Measurements from ENCODE around the gene DLGAP1. TPM values are rescaled to one million over a fixed set of nuclear protein-coding genes. Genes with fewer than 3 reads are reported as not detected.
A peak's percentile ranks its signal among the peaks of the same experiment; 100 is the strongest.

DLGAP1 gene
- total and polyA plus RNA-seq, 2 experiments from 2014 or later, result 3.1 to 6.5 TPM

DNA sequence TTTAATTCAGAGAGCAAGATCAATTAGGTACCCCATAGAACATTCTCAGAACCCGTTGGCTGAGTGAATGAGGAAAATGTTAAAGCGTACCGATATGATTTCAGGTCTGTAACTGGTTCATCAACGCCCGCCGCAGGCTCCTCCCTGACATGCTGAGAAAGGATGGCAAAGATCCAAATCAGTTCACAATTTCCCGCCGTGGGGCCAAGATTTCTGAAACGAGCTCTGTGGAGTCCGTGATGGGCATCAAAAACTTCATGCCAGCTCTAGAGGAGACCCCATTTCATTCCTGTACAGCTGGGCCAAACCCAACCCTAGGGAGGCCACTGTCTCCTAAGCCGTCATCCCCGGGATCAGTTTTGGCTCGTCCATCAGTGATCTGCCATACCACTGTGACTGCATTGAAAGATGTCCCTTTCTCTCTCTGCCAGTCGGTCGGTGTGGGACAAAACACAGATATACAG is 997.8 kb downstream of the DLGAP1 start:
- no peaks in the 10 kb centered on the region for H3K9me2 ChIP-seq (replicated peaks; ENCODE audit: insufficient read depth)
- no peak overlapping the region for H3K4me3 ChIP-seq
- peak overlapping the region; percentile 99 for H3K27ac ChIP-seq
- H3K36me3 ChIP-seq (replicated peaks; ENCODE audit: insufficient read depth, low read depth), result peaks cover 5% of the 10 kb centered on the region
- H3K4me2 ChIP-seq, result peak overlapping the region; percentile 85
- H3K4me1 ChIP-seq (ENCODE audit: insufficient read depth), result peaks cover 28% of the 10 kb centered on the region
- H3K27me3 ChIP-seq, result no peaks in the 10 kb centered on the region
- peaks cover 85% of the 10 kb centered on the region for H3K79me2 ChIP-seq
- peaks cover 29% of the 10 kb centered on the region for H4K20me1 ChIP-seq (ENCODE audit: insufficient read depth, poor library complexity, severe bottlenecking)
- TF ChIP-seq, protein P1, sequence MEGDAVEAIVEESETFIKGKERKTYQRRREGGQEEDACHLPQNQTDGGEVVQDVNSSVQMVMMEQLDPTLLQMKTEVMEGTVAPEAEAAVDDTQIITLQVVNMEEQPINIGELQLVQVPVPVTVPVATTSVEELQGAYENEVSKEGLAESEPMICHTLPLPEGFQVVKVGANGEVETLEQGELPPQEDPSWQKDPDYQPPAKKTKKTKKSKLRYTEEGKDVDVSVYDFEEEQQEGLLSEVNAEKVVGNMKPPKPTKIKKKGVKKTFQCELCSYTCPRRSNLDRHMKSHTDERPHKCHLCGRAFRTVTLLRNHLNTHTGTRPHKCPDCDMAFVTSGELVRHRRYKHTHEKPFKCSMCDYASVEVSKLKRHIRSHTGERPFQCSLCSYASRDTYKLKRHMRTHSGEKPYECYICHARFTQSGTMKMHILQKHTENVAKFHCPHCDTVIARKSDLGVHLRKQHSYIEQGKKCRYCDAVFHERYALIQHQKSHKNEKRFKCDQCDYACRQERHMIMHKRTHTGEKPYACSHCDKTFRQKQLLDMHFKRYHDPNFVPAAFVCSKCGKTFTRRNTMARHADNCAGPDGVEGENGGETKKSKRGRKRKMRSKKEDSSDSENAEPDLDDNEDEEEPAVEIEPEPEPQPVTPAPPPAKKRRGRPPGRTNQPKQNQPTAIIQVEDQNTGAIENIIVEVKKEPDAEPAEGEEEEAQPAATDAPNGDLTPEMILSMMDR (IDR thresholded peaks at IDR 0.05; ENCODE audit: poor library complexity), result no peak
- no peak for TF ChIP-seq EZH2 (IDR thresholded peaks at IDR 0.05; ENCODE audit: borderline replicate concordance)
- no peak for TF ChIP-seq EZH2phosphoT487 (IDR thresholded peaks at IDR 0.05; ENCODE audit: low read depth, severe bottlenecking, unreplicated experiment)
- H3K9me3 ChIP-seq (ENCODE audit: low read depth), result no peaks in the 10 kb centered on the region
- no peak overlapping the region for H2AFZ ChIP-seq
- no peak for DNase-seq (ENCODE audit: low spot score)
- WGBS (ENCODE audit: low lambda C conversion rate, missing lambda C conversion rate), result 79% methylated on average over 15 of the region's 15 CpGs

GRCh38 chr18:3456686-3457069 is 998.4 kb downstream of the DLGAP1 start:
- DNase-seq (ENCODE audit: low spot score), result peak; percentile 59
- H2AFZ ChIP-seq, result no peak overlapping the region
- H3K79me2 ChIP-seq, result peaks cover 88% of the 10 kb centered on the region
- WGBS (ENCODE audit: low lambda C conversion rate, missing lambda C conversion rate), result 35% methylated on average over 1 of the region's 1 CpG
- H3K4me1 ChIP-seq (ENCODE audit: insufficient read depth), result peaks cover 28% of the 10 kb centered on the region
- H3K36me3 ChIP-seq (replicated peaks; ENCODE audit: insufficient read depth, low read depth), result peaks cover 5% of the 10 kb centered on the region
- no peaks in the 10 kb centered on the region for H3K27me3 ChIP-seq
- peak overlapping the region; percentile 99 for H3K27ac ChIP-seq
- TF ChIP-seq EZH2phosphoT487 (IDR thresholded peaks at IDR 0.05; ENCODE audit: low read depth, severe bottlenecking, unreplicated experiment), result no peak
- no peak for TF ChIP-seq EZH2 (IDR thresholded peaks at IDR 0.05; ENCODE audit: borderline replicate concordance)
- TF ChIP-seq, protein P1 (IDR thresholded peaks at IDR 0.05; ENCODE audit: poor library complexity), result no peak
- H4K20me1 ChIP-seq (ENCODE audit: insufficient read depth, poor library complexity, severe bottlenecking), result peaks cover 29% of the 10 kb centered on the region
- H3K4me3 ChIP-seq, result no peak overlapping the region
- peak overlapping the region; percentile 85 for H3K4me2 ChIP-seq
- H3K9me3 ChIP-seq (ENCODE audit: low read depth), result no peaks in the 10 kb centered on the region
- H3K9me2 ChIP-seq (replicated peaks; ENCODE audit: insufficient read depth), result no peaks in the 10 kb centered on the region

DNA sequence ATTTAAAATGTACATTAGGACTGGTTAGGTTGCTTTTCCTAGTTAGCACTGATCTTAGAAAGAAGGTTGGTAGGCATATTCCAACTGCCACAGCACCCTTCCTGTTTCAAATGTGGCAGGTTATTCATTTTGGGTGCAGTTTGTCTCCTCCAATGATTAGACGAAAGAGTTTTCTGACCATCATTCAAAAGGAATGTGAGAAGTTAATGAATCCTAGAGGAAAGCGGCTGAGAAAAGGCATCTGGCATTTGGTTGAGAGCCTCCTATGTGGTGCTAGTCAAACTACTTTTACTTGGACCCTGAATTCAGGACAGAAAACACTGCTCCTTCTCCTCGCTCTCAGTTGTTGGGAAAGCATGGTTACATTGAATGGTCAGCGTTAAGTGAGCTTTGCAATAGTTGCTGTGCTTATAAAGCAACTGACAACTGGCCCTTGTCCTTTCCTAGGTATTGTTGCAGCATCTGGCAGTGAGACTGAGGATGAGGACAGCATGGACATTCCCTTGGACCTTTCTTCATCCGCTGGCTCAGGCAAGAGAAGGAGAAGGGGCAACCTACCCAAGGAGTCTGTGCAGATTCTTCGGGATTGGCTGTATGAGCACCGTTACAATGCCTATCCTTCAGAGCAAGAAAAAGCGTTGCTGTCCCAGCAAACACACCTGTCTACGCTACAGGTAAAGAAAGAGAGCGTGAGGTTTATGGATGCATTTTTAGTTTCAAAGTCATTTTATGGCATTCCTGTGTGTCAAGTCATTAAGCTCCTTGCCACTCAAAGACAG is 999.0 kb downstream of the DLGAP1 start:
- TF ChIP-seq EZH2phosphoT487 (IDR thresholded peaks at IDR 0.05; ENCODE audit: low read depth, severe bottlenecking, unreplicated experiment) (no peak), EZH2 (IDR thresholded peaks at IDR 0.05; ENCODE audit: borderline replicate concordance) (no peak)
- TF ChIP-seq, protein P1 (IDR thresholded peaks at IDR 0.05; ENCODE audit: poor library complexity), result no peak
- Histone ChIP-seq H3K9me3 (ENCODE audit: low read depth) (no peaks in the 10 kb centered on the region), H3K4me3 (peak overlapping the region; percentile 8), H3K4me2 (peak overlapping the region; percentile 85), H3K4me1 (ENCODE audit: insufficient read depth) (peaks cover 28% of the 10 kb centered on the region), H3K27me3 (no peaks in the 10 kb centered on the region), H3K9me2 (replicated peaks; ENCODE audit: insufficient read depth) (no peaks in the 10 kb centered on the region), H4K20me1 (ENCODE audit: insufficient read depth, poor library complexity, severe bottlenecking) (peaks cover 29% of the 10 kb centered on the region), H3K36me3 (replicated peaks; ENCODE audit: insufficient read depth, low read depth) (peaks cover 3% of the 10 kb centered on the region), H3K79me2 (peaks cover 88% of the 10 kb centered on the region), H3K27ac (peak overlapping the region; percentile 99), H2AFZ (no peak overlapping the region)
- DNase-seq (ENCODE audit: low spot score), result peak; percentile 37
- WGBS (ENCODE audit: low lambda C conversion rate, missing lambda C conversion rate), result 51% methylated on average over 10 of the region's 10 CpGs
